ENCODE data around the gene RHEB. TPM values are rescaled to one million over a fixed set of nuclear protein-coding genes. Genes with fewer than 3 reads are reported as not detected.
A peak's percentile ranks its signal among the peaks of the same experiment; 100 is the strongest.

Gene RHEB
- total RNA-seq, 2 donors from 2014 or later = 66.8 to 67.6 TPM

DNA sequence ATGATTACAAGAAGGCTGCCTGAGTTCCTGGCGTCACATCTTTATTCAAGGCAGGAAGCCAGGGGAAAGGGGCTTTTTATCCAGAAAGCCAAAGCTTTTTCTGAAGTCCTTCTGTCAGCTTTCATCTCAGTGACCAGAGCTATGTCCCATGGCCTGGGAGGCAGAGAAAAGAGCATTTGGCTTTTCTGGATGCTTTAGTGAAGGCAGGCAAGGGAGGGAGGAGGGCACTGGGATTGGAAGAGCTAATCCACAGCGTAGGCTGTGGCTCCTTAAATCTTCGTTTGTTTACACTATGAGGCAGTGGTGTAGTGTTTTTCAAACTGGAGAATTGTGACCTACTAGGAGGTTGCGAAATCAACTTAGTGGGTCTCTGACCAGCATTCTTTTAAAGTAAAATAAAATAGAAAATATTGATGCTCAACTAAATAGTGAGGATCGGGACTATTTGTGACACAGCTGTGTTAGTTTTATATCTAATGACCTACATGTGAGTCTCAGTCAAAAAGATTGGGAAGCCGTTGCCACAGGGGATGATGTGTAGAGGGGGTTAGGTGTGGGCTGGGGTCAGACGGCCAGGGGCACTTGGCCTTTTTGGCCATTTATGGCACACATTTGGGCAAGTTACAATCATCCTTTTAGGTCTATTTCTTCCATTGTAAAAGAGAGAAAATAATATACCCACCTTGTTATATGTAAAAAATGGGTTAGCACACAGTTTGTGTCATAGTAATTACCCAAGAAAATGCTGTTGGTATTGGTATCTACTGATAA is 93.8 kb downstream of the RHEB start:
- H3K9me3 ChIP-seq = no peaks in the 10 kb centered on the region
- H3K27me3 ChIP-seq = no peaks in the 10 kb centered on the region
- H3K27ac ChIP-seq = peak overlapping the region; percentile 19
- H3K36me3 ChIP-seq = no peaks in the 10 kb centered on the region
- H3K4me1 ChIP-seq = no peaks in the 10 kb centered on the region
- H3K4me3 ChIP-seq = no peak overlapping the region
- peak overlapping the region in 1 of 2 donors; percentile 1 for H3K9ac ChIP-seq (ENCODE audit: low read depth in 2 of 2, low read length in 2 of 2)
- intact Hi-C loops (cut with DNase I) = no loop called here
- TF ChIP-seq, protein P1, sequence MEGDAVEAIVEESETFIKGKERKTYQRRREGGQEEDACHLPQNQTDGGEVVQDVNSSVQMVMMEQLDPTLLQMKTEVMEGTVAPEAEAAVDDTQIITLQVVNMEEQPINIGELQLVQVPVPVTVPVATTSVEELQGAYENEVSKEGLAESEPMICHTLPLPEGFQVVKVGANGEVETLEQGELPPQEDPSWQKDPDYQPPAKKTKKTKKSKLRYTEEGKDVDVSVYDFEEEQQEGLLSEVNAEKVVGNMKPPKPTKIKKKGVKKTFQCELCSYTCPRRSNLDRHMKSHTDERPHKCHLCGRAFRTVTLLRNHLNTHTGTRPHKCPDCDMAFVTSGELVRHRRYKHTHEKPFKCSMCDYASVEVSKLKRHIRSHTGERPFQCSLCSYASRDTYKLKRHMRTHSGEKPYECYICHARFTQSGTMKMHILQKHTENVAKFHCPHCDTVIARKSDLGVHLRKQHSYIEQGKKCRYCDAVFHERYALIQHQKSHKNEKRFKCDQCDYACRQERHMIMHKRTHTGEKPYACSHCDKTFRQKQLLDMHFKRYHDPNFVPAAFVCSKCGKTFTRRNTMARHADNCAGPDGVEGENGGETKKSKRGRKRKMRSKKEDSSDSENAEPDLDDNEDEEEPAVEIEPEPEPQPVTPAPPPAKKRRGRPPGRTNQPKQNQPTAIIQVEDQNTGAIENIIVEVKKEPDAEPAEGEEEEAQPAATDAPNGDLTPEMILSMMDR (IDR thresholded peaks at IDR 0.05) = no peak
- DNase-seq = no peak

DNA sequence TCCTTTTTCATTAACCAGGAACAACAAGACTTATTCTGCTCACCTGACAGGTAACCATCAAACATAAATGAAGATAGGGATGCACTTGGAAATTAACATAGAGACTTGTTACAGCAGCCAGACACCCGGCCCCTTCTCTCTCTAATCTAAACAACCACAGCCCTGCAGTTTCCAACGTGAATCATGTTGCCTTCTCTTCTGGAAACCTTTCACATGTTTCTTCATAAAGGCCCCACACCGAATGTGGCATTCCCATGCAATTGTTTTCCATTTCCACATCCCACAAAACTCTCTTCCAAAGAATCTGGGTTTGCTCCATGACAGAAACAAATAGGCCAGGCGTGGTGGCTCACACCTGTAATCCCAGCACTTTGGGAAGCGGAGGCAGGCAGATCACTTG is 94.9 kb downstream of the RHEB start:
- no peak overlapping the region for H3K4me3 ChIP-seq
- no peak for DNase-seq
- no peaks in the 10 kb centered on the region for H3K36me3 ChIP-seq
- H3K27me3 ChIP-seq = no peaks in the 10 kb centered on the region
- no peak overlapping the region for H3K9ac ChIP-seq (ENCODE audit: low read depth in 2 of 2, low read length in 2 of 2)
- H3K4me1 ChIP-seq = no peaks in the 10 kb centered on the region
- no peaks in the 10 kb centered on the region for H3K9me3 ChIP-seq
- TF ChIP-seq, protein P1 (IDR thresholded peaks at IDR 0.05) = no peak
- intact Hi-C loops (cut with DNase I) = no loop called here
- no peak overlapping the region for H3K27ac ChIP-seq

DNA sequence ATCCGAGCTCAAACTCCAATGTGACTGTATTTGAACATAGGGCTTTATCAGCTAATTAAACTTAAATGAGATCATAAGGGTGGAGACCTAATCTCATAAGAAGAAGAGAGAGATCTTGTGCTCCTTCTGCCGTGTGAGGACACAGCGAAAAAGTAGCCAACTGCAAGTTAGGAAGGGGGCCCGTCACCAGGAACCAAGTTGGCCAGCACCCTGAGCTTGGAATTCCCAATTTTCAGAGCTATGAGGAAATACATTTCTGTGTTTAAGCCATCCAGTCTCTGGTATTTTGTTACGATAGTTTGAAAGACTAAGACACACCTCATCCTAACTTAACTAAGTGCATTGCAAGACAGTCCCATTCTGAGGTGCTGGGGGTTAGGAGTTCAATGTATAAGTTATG is 95.8 kb downstream of the RHEB start:
- Histone ChIP-seq H3K4me3 (no peak overlapping the region), H3K36me3 (no peaks in the 10 kb centered on the region), H3K9me3 (no peaks in the 10 kb centered on the region), H3K9ac (ENCODE audit: low read depth in 2 of 2, low read length in 2 of 2) (no peak overlapping the region), H3K4me1 (no peaks in the 10 kb centered on the region), H3K27me3 (no peaks in the 10 kb centered on the region), H3K27ac (no peak overlapping the region)
- DNase-seq = no peak
- intact Hi-C loops (cut with DNase I) = no loop called here
- TF ChIP-seq, protein P1 (IDR thresholded peaks at IDR 0.05) = no peak

DNA sequence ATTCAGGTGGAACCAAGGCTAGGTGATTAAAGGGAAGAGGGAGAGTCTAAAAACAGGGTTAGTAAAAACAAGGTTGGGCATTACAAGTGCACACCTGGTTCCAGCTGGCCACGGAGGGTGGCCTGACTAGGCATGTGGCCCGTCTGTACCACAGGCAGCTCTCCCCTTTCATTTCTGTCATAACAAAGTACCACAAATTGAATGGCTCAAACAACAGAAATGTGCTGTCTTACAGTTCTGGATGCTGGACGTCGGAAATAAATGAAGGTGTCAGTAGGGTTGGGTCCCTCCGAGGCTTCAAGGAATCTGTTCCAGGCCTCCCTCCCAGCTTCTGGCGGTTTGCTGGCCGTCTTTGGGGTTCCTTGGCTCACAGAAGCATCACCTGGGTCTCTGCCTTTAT is 96.5 kb downstream of the RHEB start:
- intact Hi-C loops (cut with DNase I) = no loop called here
- Histone ChIP-seq H3K9ac (ENCODE audit: low read depth in 2 of 2, low read length in 2 of 2) (no peak overlapping the region), H3K9me3 (no peaks in the 10 kb centered on the region), H3K36me3 (no peaks in the 10 kb centered on the region), H3K4me3 (no peak overlapping the region), H3K4me1 (no peaks in the 10 kb centered on the region), H3K27me3 (no peaks in the 10 kb centered on the region), H3K27ac (no peak overlapping the region)
- TF ChIP-seq, protein P1 (IDR thresholded peaks at IDR 0.05) = no peak
- DNase-seq = no peak

DNA sequence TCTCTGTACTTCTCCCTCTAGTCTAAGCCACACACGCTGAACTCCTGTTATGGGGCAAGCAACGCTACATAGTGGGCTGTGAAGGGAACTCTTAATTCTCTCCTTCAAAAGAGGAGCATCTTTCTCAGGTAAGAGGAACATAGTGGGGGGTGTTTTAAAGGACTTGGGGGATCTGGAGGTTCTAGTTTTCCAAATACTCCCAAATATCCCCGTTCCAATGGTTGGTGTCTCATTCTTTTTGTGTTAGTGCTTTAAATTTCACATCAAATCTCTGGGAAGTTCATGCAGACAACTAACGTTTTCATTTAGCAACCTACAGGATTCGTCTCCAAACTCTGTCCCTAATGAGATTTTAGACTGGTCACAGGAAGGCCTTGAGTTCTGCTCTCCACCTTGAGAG is 97.5 kb downstream of the RHEB start:
- Histone ChIP-seq H3K4me1 (no peaks in the 10 kb centered on the region), H3K9ac (ENCODE audit: low read depth in 2 of 2, low read length in 2 of 2) (no peak overlapping the region), H3K4me3 (no peak overlapping the region), H3K36me3 (no peaks in the 10 kb centered on the region), H3K9me3 (no peaks in the 10 kb centered on the region), H3K27me3 (no peaks in the 10 kb centered on the region), H3K27ac (no peak overlapping the region)
- DNase-seq = no peak
- TF ChIP-seq, protein P1 (IDR thresholded peaks at IDR 0.05) = no peak
- intact Hi-C loops (cut with DNase I) = no loop called here
